NCI-H345 treated with DMSO at 0.1 percent for 48 hours (cell line): ENCODE results near the gene KLRC4.
A peak's percentile ranks its signal among the peaks of the same experiment; 100 is the strongest.
"Not testable (repeated sequence)": the region's sequence is repeated elsewhere in the genome, so short reads cannot be mapped to it uniquely, and the experiment has no call there.

ENCODE experiments used
- DNase-seq: peaks from one replicate; lab custom pipeline; 2025; ENCODE audit not compliant: unreplicated experiment; lab: John Stamatoyannopoulos, UW

KLRC4 gene

GRCh38 chr12:10409392-10409791 lies at the start of gene KLRC4:
Gene KLRC4 (minus strand): TSS chr12:10409757. CDS start chr12:10409575, 182 bp downstream.
- no peak for DNase-seq

- no peak for DNase-seq
Observed at GRCh38 chr12:10457760-10458159, 48.2 kb upstream of the KLRC4 start.

- DNase-seq, result no peak
Observed at GRCh38 chr12:10456856-10457255, 47.3 kb upstream of the KLRC4 start.

- DNase-seq, result no peak
Observed at GRCh38 chr12:10455766-10456165, 46.2 kb upstream of the KLRC4 start.

- no peak for DNase-seq
Observed at GRCh38 chr12:10454531-10454930, 45.0 kb upstream of the KLRC4 start.

- no peak for DNase-seq
Observed at GRCh38 chr12:10453156-10453555, 43.6 kb upstream of the KLRC4 start, which contains the start of gene KLRC1. Gene KLRC1 (minus strand): TSS chr12:10453377. CDS start chr12:10451156, 2,221 bp downstream.

GRCh38 chr12:10448236-10448635 lies 38.7 kb upstream of the KLRC4 start:
- no peak for DNase-seq

GRCh38 chr12:10446052-10446451 lies 36.5 kb upstream of the KLRC4 start:
- DNase-seq, result not testable (repeated sequence)

GRCh38 chr12:10441144-10441543 lies 31.6 kb upstream of the KLRC4 start:
- not testable (repeated sequence) for DNase-seq

GRCh38 chr12:10439608-10440274 lies 30.2 kb upstream of the KLRC4 start:
- DNase-seq, result peak; percentile 16

GRCh38 chr12:10437601-10438000 lies 28.0 kb upstream of the KLRC4 start:
- DNase-seq, result not testable (repeated sequence)

GRCh38 chr12:10435816-10436215 lies 26.3 kb upstream of the KLRC4 start, which contains the start of gene KLRC2:
Gene KLRC2 (minus strand): TSS chr12:10436010. CDS start chr12:10435986, 24 bp downstream.
- not testable (repeated sequence) for DNase-seq

GRCh38 chr12:10430623-10431022 lies 21.1 kb upstream of the KLRC4 start:
- DNase-seq, result not testable (repeated sequence)

GRCh38 chr12:10425938-10426337 lies 16.4 kb upstream of the KLRC4 start:
- not testable (repeated sequence) for DNase-seq

GRCh38 chr12:10424260-10424899 lies 14.8 kb upstream of the KLRC4 start:
- DNase-seq, result not testable (repeated sequence)

- DNase-seq, result not testable (repeated sequence)
Observed at GRCh38 chr12:10422159-10422558, 12.6 kb upstream of the KLRC4 start.

GRCh38 chr12:10420334-10420733 lies 10.8 kb upstream of the KLRC4 start, which contains the start of gene KLRC3:
Gene KLRC3 (minus strand): TSS chr12:10420595. CDS start chr12:10420550, 45 bp downstream.
- not testable (repeated sequence) for DNase-seq

GRCh38 chr12:10408842-10409241 lies 715 bp downstream of the KLRC4 start:
- no peak for DNase-seq

- no peak for DNase-seq
Observed at GRCh38 chr12:10406725-10407124, 2.8 kb downstream of the KLRC4 start.

- no peak for DNase-seq
Observed at GRCh38 chr12:10405294-10405693, 4.3 kb downstream of the KLRC4 start.

GRCh38 chr12:10404798-10405197 lies 4.8 kb downstream of the KLRC4 start:
- DNase-seq, result no peak

- no peak for DNase-seq
Observed at GRCh38 chr12:10400829-10401228, 8.7 kb downstream of the KLRC4 start.
